HG03159 (cell line): ENCODE measurements around the gene CTLA4.
"Not testable (repeated sequence)": the region's sequence is repeated elsewhere in the genome, so short reads cannot be mapped to it uniquely, and the experiment has no call there.

ENCODE experiments used
- ATAC-seq: cut with Tn5 transposase; IDR thresholded peaks from one replicate; pipeline ENCODE4 v1.9.1; 2021; ENCODE audit warnings: mild to moderate bottlenecking, moderate library complexity; ENCODE audit not compliant: unreplicated experiment

Gene CTLA4

DNA sequence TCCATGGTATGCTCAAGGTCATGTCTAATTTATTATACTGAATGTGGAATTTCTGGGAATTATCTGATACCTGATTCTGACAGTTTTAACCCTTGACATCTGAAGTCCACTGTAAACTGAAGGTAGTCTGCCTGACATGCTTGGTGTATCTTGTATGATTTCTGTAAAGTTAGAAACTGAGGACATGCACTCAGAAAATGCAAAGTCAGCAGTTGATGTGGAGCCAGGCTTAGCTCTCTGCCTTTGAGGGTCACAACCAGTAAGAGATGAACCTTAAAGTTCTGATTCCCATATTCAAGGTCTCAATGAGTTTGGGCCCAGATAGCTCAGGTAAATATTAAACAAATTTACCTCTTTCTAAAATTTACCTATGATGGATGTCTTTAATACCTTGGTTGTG lies 12.3 kb upstream of the CTLA4 start:
- ATAC-seq = no peak

GRCh38 chr2:203857656-203858055 lies 9.9 kb upstream of the CTLA4 start:
- ATAC-seq = no peak

GRCh38 chr2:203858176-203858575 lies 9.4 kb upstream of the CTLA4 start:
- ATAC-seq = no peak

DNA sequence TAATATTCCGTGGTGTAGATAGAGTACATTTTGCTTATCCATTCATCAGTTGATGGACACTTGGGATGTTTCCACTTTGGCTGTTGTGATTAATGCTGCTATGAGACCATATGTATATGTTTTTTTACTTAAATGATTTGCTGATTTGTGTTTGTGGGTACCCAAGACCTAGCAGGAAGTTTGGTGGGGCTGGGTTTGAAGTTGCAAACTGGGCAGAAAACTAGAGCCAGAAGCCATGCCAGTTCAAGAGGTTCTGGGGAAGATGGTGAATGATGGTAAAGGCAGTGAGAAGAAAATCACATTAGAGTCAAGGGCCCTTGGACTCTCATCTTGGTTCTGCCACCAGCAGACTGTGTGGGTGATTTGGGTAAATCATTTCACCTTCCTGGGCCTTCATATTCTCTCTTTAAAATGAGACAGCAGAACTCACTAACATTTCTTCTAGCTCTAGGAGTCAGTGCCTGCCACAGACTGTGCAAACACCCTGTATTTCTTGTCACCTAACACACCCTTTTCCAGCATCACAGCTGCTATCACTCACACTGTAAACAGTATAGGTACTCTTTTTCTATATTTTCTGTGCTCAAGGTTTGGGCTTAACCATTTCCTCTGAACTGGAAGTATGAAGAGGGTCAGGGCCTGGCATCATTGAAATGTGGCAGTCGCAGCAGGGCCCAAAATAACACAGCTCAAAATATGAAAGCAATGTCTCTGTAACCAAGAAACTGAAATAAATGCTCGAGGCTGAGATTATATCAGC lies 8.4 kb upstream of the CTLA4 start:
- no peak for ATAC-seq

GRCh38 chr2:203861197-203861596 lies 6.4 kb upstream of the CTLA4 start:
- ATAC-seq = no peak

GRCh38 chr2:203861607-203862006 lies 6.0 kb upstream of the CTLA4 start:
- ATAC-seq = no peak

DNA sequence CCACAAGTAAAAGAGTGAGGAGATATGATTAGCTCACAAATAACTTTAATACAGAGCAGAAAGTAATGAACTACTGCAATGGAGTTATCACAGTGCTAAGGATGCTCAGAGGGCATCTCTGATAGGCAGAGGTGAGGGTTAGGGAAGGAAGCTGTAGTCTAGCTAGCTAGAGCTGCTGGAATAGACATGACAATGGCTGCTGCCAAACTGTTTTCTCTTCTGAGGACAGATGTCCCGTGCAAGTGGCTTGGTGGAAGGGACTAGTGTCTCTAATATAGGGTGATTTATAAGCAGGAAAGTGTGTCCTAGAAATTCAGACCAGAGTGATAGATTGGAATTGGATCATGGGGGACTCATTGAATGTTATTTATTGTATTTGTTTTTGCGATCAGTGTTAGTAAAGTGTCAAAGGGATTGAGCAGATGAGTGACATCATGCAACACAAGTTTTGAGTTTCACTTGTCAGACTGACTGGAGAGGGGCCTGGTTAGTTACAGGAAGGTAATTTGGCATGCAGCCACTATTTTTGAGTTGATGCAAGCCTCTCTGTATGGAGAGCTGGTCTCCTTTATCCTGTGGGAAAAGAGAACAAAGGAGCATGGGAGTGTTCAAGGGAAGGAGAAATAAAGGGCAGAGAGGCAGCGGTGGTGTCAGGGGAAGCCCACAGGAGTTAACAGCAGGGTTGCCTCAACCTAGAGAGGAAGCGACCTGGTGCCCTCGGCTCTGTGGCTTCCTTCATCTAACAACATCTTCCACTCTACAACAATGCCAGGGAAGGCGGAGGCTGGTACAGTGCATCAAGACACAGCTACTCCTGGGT lies 1.9 kb downstream of the CTLA4 start:
- no peak for ATAC-seq

DNA sequence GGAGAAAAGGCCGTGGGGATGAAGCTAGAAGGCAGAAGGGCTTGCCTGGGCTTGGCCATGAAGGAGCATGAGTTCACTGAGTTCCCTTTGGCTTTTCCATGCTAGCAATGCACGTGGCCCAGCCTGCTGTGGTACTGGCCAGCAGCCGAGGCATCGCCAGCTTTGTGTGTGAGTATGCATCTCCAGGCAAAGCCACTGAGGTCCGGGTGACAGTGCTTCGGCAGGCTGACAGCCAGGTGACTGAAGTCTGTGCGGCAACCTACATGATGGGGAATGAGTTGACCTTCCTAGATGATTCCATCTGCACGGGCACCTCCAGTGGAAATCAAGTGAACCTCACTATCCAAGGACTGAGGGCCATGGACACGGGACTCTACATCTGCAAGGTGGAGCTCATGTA lies 2.9 kb downstream of the CTLA4 start:
- no peak for ATAC-seq

GRCh38 chr2:203870941-203871340 lies 3.4 kb downstream of the CTLA4 start:
- no peak for ATAC-seq

DNA sequence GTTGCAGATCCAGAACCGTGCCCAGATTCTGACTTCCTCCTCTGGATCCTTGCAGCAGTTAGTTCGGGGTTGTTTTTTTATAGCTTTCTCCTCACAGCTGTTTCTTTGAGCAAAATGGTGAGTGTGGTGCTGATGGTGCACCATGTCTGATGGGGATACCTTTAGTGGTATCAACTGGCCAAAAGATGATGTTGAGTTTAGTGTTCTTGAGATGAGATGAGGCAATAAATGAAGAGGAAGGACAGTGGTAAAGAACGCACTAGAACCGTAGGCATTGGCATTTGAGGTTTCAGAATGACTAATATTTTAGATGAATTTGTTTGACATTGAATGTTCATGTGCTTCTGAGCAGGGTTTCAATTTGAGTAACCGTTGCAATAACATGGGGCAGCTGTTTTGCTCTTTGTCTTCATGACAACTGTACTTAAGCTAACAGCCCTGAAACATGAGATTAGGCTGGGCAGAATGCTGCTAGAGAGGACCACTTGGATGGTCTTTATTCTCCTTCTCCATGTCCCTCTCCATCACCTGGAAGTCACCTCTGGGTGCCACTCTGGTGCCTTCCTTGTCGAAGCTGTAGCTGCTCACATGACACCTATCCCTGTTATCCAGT lies 3.9 kb downstream of the CTLA4 start:
- peak; percentile 91 for ATAC-seq

- no peak for ATAC-seq
Observed at GRCh38 chr2:203873461-203873860, 5.9 kb downstream of the CTLA4 start.

DNA sequence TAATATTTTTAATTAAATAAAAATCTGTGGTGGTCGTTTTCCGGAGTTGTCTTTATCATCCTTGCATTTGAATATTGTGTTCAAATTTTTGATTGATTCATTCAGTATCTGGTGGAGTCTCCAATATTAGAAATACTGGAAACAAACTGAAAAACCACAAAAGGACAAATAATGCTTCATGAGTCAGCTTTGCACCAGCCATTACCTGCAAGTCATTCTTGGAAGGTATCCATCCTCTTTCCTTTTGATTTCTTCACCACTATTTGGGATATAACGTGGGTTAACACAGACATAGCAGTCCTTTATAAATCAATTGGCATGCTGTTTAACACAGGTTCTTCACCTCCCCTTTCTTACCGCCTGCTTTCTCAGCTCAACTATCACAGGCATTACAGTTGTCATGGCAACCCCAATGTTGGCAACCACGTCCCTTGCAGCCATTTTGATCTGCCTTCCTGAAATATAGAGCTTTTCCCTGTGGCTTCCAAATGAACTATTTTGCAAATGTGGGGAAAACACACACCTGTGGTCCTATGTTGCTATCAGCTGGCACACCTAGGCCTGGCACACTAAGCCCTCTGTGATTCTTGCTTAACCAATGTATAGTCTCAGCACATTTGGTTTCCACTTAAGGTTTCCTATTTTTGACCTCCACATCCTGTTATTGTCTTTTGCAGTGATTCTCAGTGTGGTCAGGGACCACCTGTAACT lies 6.5 kb downstream of the CTLA4 start:
- no peak for ATAC-seq

- ATAC-seq = no peak
Observed at GRCh38 chr2:203875471-203875870, 7.9 kb downstream of the CTLA4 start.

DNA sequence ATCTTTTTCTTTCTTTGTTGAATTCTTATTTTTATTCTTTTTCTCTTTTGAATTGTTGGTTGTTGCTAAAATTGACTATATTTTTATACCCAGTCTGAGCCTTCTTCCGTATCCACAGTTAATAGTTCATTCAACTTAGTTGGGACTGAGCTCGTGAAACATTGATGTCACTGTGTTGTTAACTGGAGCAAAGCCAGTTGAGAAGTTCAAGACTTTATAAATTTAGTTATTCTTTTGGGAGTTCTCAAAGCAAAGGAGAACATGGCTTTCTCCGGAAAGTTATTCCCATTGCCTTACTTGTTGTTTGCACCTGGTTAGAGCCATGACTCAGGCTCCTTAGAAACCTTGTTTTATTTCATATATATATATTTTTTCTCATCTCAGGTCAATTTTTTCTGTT lies 8.8 kb downstream of the CTLA4 start:
- ATAC-seq = no peak

DNA sequence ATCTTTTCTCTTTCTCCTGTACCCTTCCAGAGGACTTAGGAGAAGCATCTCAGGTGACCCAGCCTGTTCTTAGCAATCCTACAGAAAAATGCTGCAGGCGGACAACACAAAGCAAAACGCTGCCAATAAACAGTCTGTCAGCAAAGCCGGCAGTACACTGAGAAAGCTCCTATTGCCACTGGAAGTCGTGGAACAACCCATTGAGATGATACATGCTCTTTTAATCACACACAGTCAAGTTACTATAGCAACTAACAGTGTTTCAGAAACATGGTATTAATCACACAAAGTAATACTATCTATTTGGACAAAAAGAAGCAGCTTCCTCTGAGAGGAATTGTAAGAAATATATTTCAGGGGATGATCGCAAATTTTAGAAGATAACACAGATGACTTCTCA lies 10.5 kb downstream of the CTLA4 start:
- no peak for ATAC-seq

DNA sequence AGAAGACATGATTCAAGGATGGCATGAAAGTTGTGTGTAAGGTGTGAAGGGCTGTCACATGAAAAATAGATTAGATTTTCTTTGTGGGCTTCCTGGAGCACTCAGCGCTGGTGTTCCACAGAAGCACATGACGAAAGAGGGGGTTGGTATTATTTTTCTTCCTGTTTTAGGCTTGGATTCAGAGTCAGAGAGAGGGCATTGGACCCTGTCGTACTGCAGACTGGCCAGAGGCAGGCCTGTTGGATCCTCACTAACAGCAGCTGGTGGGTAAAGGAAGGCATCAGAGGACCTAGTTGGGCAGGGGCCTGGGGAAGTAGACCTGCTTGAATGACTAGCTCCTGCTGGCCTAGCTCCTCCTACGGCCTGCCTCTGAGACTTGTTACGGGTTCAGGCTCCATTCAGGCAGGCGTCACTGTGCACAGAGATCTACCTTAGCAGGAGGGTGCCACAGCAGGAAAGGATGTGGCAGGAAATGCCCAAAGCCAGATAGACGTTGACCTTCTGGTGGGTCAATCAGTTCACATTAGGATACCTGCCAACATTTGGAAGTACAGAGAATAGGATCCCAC lies 13.1 kb downstream of the CTLA4 start:
- ATAC-seq = no peak

- ATAC-seq = not testable (repeated sequence)
Observed at GRCh38 chr2:203881185-203881584, 13.6 kb downstream of the CTLA4 start.

DNA sequence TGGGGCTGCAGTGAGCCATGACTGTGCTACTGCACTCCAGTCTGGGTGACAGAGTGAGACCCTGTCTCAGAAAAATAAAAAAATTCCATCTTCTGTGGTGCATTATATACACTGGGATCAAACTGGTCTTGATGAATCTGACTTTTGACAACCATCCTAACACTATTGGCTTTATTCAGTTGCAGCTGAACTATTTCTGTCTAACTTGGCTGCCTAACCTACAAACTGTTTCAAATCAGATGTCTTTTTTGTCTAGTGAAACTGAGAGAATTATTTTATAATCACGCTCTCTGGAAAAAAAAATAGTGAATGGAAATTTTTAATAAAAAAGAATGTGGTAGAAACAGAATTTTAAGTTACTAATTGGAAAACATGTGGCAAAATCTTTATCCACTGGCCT lies 15.0 kb downstream of the CTLA4 start:
- ATAC-seq = no peak

DNA sequence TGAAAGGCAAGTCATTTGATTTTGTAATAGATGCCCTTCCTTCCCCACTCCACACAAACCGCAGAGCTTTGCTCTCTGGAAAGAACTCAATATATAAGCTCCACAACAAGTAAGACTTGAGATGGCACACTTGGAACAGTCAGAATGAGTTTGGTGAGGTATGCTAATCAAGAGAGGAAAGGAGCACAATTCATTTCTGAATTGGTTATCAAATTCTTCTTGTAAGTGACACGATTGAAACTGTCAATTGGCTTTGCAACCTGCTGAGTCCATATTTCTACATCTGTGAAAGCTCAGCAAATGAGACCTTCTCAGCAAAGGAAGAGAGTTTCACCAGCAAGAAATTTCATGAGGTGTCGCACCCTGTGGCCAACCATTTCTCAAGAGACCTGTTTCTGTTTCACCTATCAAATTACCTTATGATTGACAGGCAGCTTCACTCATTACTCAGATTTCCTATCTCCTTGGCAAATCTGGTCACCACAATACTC lies 19.1 kb downstream of the CTLA4 start:
- no peak for ATAC-seq

GRCh38 chr2:203887677-203888076 lies 20.1 kb downstream of the CTLA4 start:
- ATAC-seq = no peak

DNA sequence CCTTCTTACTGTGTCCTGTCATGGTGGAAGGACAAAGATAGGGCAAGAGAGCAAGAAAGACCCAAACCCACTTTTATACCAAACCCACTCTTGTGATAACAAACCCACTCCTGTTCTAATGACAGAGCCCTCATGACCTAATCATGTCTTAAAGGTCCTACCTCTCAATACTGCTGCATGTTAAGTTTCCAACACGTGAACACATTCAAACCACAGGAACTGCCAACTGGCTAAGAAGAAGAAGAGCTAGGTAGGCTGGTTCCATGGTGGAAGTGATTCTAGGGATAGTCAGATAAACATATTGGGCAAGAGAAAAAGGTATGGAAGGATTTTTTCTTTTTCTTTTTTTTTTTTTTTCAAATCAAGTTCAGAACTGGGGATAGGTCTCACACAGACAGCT lies 22.0 kb downstream of the CTLA4 start:
- no peak for ATAC-seq
